ENCODE data around the gene HRAS.

- no peak for TF ChIP-seq CTCF (IDR thresholded peaks at IDR 0.05 in 2 of 3, conservative IDR thresholded peaks at IDR 0.05 in 1 of 3; ENCODE audit: borderline replicate concordance in 1 of 3, insufficient read depth in 1 of 3, low read depth in 2 of 3, low read length in 2 of 3)
- no peak for TF ChIP-seq EZH2 (IDR thresholded peaks at IDR 0.05)
- TF ChIP-seq POLR2A (IDR thresholded peaks at IDR 0.05; ENCODE audit: borderline replicate concordance, extremely low read depth, insufficient read depth, insufficient read length) = no peak
- no peak for TF ChIP-seq JUND (IDR thresholded peaks at IDR 0.05)
- TF ChIP-seq RAD21 (IDR thresholded peaks at IDR 0.05; ENCODE audit: low read depth) = no peak
- TF ChIP-seq ZNF274 (IDR thresholded peaks at IDR 0.05; ENCODE audit: low read depth, low read length) = no peak
- no peak for TF ChIP-seq REST (IDR thresholded peaks at IDR 0.05; ENCODE audit: low read depth)
- no peak; the same call in 1 of the 2 replicates for TF ChIP-seq POLR2AphosphoS5 (IDR thresholded peaks at IDR 0.05; ENCODE audit: low read depth, low read length)
- no peak for TF ChIP-seq YY1 (IDR thresholded peaks at IDR 0.05; ENCODE audit: extremely low read depth, insufficient replicate concordance, low read depth, low read length)
- no peak for TF ChIP-seq EZH2phosphoT487 (IDR thresholded peaks at IDR 0.05; ENCODE audit: borderline replicate concordance)
- TF ChIP-seq SIN3A (IDR thresholded peaks at IDR 0.05; ENCODE audit: low read depth) = no peak
- TF ChIP-seq EGR1 (IDR thresholded peaks at IDR 0.05; ENCODE audit: low read depth) = no peak
These were observed 38.4 kb downstream of the HRAS start for GRCh38 chr11:496834-497564.

Data from HCT116 (cell line).